Muscle layer of duodenum (tissue), 2 donors: ENCODE data around the gene PRPF6.

Experiments used
- H3K27ac ChIP-seq: one replicate; pipeline ENCODE4 v1.7.0; 2013; ENCODE audit warnings: mild to moderate bottlenecking, low read length
- H3K27me3 ChIP-seq: one replicate; pipeline ENCODE4 v1.7.0; 2013; ENCODE audit warnings: low read depth, mild to moderate bottlenecking, control low read depth, low read length
- H3K36me3 ChIP-seq, 2 donors: one replicate each; pipeline ENCODE4 v1.7.0; 2013; ENCODE audit warnings: low read length in 2 of 2, control low read depth in 1 of 2, mild to moderate bottlenecking in 1 of 2; ENCODE audit not compliant: insufficient read depth in 2 of 2, control insufficient read depth in 1 of 2
- H3K4me1 ChIP-seq, 2 donors: one replicate each; pipeline ENCODE4 v1.7.0; 2013; ENCODE audit warnings: low read length in 2 of 2, mild to moderate bottlenecking in 2 of 2, control low read depth in 1 of 2, moderate library complexity in 1 of 2; ENCODE audit not compliant: insufficient read depth in 2 of 2, control insufficient read depth in 1 of 2
- H3K4me3 ChIP-seq, 2 donors: one replicate each; pipeline ENCODE4 v1.7.0; 2013; ENCODE audit warnings: low read length in 2 of 2, low read depth in 1 of 2, mild to moderate bottlenecking in 1 of 2
- H3K9me3 ChIP-seq, 2 donors: one replicate each; pipeline ENCODE4 v1.7.0; 2013; ENCODE audit warnings: low read length in 2 of 2, control low read depth in 1 of 2, mild to moderate bottlenecking in 1 of 2; ENCODE audit not compliant: control insufficient read depth in 1 of 2
- donor health status: healthy.

Gene PRPF6

GRCh38 chr20:64027981-64028685 is 47.2 kb downstream of the PRPF6 start:
- no peak overlapping the region for H3K4me3 ChIP-seq
- H3K27me3 ChIP-seq, result no peaks in the 10 kb centered on the region
- H3K36me3 ChIP-seq, result peaks cover 36 to 93% of the 10 kb centered on the region in 2 donors
- no peaks in the 10 kb centered on the region for H3K9me3 ChIP-seq
- no peak overlapping the region for H3K27ac ChIP-seq
- H3K4me1 ChIP-seq, result peaks cover 0 to 25% of the 10 kb centered on the region in 2 donors

GRCh38 chr20:64029293-64030117 is 48.6 kb downstream of the PRPF6 start:
- H3K27me3 ChIP-seq, result no peaks in the 10 kb centered on the region
- no peak overlapping the region for H3K27ac ChIP-seq
- no peak overlapping the region for H3K4me3 ChIP-seq
- no peaks in the 10 kb centered on the region for H3K9me3 ChIP-seq
- peaks cover 31 to 89% of the 10 kb centered on the region in 2 donors for H3K36me3 ChIP-seq
- H3K4me1 ChIP-seq, result peaks cover 0 to 18% of the 10 kb centered on the region in 2 donors

GRCh38 chr20:64030371-64031134 is 49.6 kb downstream of the PRPF6 start:
- Histone ChIP-seq H3K36me3 (peaks cover 27 to 82% of the 10 kb centered on the region in 2 donors), H3K4me1 (peaks cover 0 to 15% of the 10 kb centered on the region in 2 donors), H3K4me3 (no peak overlapping the region), H3K9me3 (no peaks in the 10 kb centered on the region), H3K27me3 (no peaks in the 10 kb centered on the region), H3K27ac (no peak overlapping the region)

GRCh38 chr20:64031822-64032314 is 50.9 kb downstream of the PRPF6 start:
- H3K27ac ChIP-seq, result no peak overlapping the region
- H3K27me3 ChIP-seq, result no peaks in the 10 kb centered on the region
- H3K36me3 ChIP-seq, result peaks cover 20 to 70% of the 10 kb centered on the region in 2 donors
- H3K4me1 ChIP-seq, result peaks cover 0 to 15% of the 10 kb centered on the region in 2 donors
- no peaks in the 10 kb centered on the region for H3K9me3 ChIP-seq
- no peak overlapping the region for H3K4me3 ChIP-seq

- no peak overlapping the region for H3K4me3 ChIP-seq
- no peaks in the 10 kb centered on the region for H3K27me3 ChIP-seq
- no peak overlapping the region for H3K27ac ChIP-seq
- no peaks in the 10 kb centered on the region for H3K9me3 ChIP-seq
- peaks cover 0 to 11% of the 10 kb centered on the region in 2 donors for H3K4me1 ChIP-seq
- H3K36me3 ChIP-seq, result peaks cover 10 to 59% of the 10 kb centered on the region in 2 donors
Measured at GRCh38 chr20:64032706-64033624, 52.0 kb downstream of the PRPF6 start.

GRCh38 chr20:64033981-64034493 is 53.1 kb downstream of the PRPF6 start:
- Histone ChIP-seq H3K4me1 (peaks cover 0 to 17% of the 10 kb centered on the region in 2 donors), H3K27ac (no peak overlapping the region), H3K9me3 (no peaks in the 10 kb centered on the region), H3K36me3 (peaks cover 10 to 49% of the 10 kb centered on the region in 2 donors), H3K4me3 (no peak overlapping the region), H3K27me3 (no peaks in the 10 kb centered on the region)

- Histone ChIP-seq H3K4me1 (peaks cover 0 to 27% of the 10 kb centered on the region in 2 donors), H3K9me3 (no peaks in the 10 kb centered on the region), H3K27me3 (peaks cover 9% of the 10 kb centered on the region), H3K27ac (no peak overlapping the region), H3K36me3 (peaks cover 10 to 36% of the 10 kb centered on the region in 2 donors), H3K4me3 (no peak overlapping the region)
Measured at GRCh38 chr20:64035066-64035932, 54.4 kb downstream of the PRPF6 start.

GRCh38 chr20:64035933-64036345 is 55.0 kb downstream of the PRPF6 start, which contains the start of gene C20orf204:
TSS of gene C20orf204 (plus strand) at chr20:64036182. CDS start at chr20:64036324, 142 bp downstream.
- peaks cover 15% of the 10 kb centered on the region for H3K27me3 ChIP-seq
- no peak within 1 kb of the TSS for H3K27ac ChIP-seq
- H3K4me1 ChIP-seq, result peaks cover 0 to 27% of the 10 kb centered on the region in 2 donors
- H3K4me3 ChIP-seq, result no peak within 1 kb of the TSS
- peaks cover 6 to 30% of the 10 kb centered on the region in 2 donors for H3K36me3 ChIP-seq
- no peaks in the 10 kb centered on the region for H3K9me3 ChIP-seq

- Histone ChIP-seq H3K4me3 (no peak overlapping the region), H3K4me1 (peaks cover 0 to 27% of the 10 kb centered on the region in 2 donors), H3K9me3 (no peaks in the 10 kb centered on the region), H3K36me3 (peaks cover 6 to 27% of the 10 kb centered on the region in 2 donors), H3K27ac (no peak overlapping the region), H3K27me3 (peaks cover 21% of the 10 kb centered on the region)
Measured at GRCh38 chr20:64036346-64037198, 55.6 kb downstream of the PRPF6 start.
